Thymus (tissue), 11 donors: ENCODE results near the gene KPNA3. TPM values are rescaled to one million over a fixed set of nuclear protein-coding genes. Genes with fewer than 3 reads are reported as not detected.
"Not testable (repeated sequence)": the region's sequence is repeated elsewhere in the genome, so short reads cannot be mapped to it uniquely, and the experiment has no call there.

Source experiments
- DNase-seq, 9 donors: peaks; one replicate each; pipeline ENCODE4 v3.0.0-alpha.2; 2013; ENCODE audit warnings: low spot score in 9 of 9, low read depth in 6 of 9, missing footprints in 1 of 9
- H3K27ac ChIP-seq, 2 donors: one replicate each; pipeline ENCODE4 v1.5.1; 2013; ENCODE audit warnings: control low read depth in 1 of 2, low read depth in 1 of 2, low read length in 1 of 2, mild to moderate bottlenecking in 1 of 2, moderate library complexity in 1 of 2
- H3K27me3 ChIP-seq, 2 donors: one replicate each; pipeline ENCODE4 v1.5.1; 2013; ENCODE audit warnings: low read length in 1 of 2; ENCODE audit not compliant: control insufficient read depth in 2 of 2, insufficient read depth in 1 of 2
- H3K36me3 ChIP-seq, 2 donors: one replicate each; pipeline ENCODE4 v1.5.1; 2013; ENCODE audit warnings: low read length in 1 of 2, mild to moderate bottlenecking in 1 of 2, moderate library complexity in 1 of 2; ENCODE audit not compliant: control insufficient read depth in 2 of 2, insufficient read depth in 2 of 2
- H3K4me1 ChIP-seq, 2 donors: one replicate each; pipeline ENCODE4 v1.5.1; 2013; ENCODE audit warnings: low read length in 2 of 2; ENCODE audit not compliant: control insufficient read depth in 2 of 2, insufficient read depth in 2 of 2
- H3K4me3 ChIP-seq, 2 donors: one replicate each; pipeline ENCODE4 v1.5.1; 2013; ENCODE audit warnings: low read length in 2 of 2, control low read depth in 1 of 2, mild to moderate bottlenecking in 1 of 2
- H3K9me3 ChIP-seq, 2 donors: one replicate each; pipeline ENCODE4 v1.5.1; 2013; ENCODE audit warnings: low read length in 1 of 2, mild to moderate bottlenecking in 1 of 2; ENCODE audit not compliant: control insufficient read depth in 2 of 2, insufficient read depth in 1 of 2
- WGBS: extraction: QIAGEN DNeasy Blood & Tissue Kit; methylation state at CpG from one replicate; pipeline ENCODE4 v1.1.7; 2013; 5-methylcytosine and 5-hydroxymethylcytosine counted together
- polyA plus RNA-seq: library from polyadenylated mRNA; stranded (reverse); fragments of 200-250 nt; gene quantifications from one replicate; pipeline ENCODE4 v1.2.3, GENCODE V29; 2013
- total RNA-seq: library from RNA; stranded (reverse); fragments of 120-200 nt; gene quantifications from one replicate; pipeline ENCODE4 v1.2.4, GENCODE V29; 2013
- donor health status: healthy.

Gene KPNA3
- total and polyA plus RNA-seq, 2 donors, result 17.5 to 26.2 TPM

DNA sequence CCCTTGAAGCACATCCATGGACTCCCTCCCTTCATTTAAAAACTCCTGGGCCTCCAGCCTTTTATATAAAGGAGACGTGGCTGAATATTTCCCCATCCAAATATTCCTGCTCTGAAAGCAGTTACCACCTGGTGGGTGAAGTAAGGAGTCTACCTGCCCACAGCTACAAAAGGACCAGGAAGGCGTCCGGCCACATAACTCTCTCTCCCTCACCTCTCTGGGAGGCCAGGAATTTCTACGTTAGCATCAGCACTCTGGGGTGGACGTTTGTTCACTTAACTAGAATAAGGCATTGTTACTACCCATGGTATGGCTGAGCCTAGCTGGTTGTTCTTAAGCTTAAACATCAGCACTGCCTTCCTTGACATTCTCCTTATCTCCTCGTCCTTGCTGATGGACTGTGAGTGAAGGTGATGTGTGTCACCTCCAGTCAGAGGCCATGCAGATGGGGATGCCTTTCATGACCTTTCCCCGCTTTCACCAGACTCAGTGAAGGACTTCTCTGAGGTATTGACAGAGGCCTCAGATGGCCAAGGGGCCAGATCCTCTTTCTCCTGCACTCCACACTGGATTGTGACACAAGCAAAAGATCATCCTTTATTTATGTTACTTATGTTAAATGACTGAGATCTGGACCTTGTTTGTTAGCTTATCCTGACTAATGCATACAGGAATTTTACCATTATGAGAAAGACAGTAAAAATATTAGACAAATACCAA is 22.2 kb upstream of the KPNA3 start:
- no peaks in the 10 kb centered on the region for H3K36me3 ChIP-seq
- no peaks in the 10 kb centered on the region for H3K27me3 ChIP-seq
- no peaks in the 10 kb centered on the region for H3K9me3 ChIP-seq
- DNase-seq, result no peak
- no peaks in the 10 kb centered on the region for H3K4me1 ChIP-seq
- 94% methylated on average over 7 of the region's 7 CpGs for WGBS
- no peak overlapping the region for H3K27ac ChIP-seq
- H3K4me3 ChIP-seq, result no peak overlapping the region

DNA sequence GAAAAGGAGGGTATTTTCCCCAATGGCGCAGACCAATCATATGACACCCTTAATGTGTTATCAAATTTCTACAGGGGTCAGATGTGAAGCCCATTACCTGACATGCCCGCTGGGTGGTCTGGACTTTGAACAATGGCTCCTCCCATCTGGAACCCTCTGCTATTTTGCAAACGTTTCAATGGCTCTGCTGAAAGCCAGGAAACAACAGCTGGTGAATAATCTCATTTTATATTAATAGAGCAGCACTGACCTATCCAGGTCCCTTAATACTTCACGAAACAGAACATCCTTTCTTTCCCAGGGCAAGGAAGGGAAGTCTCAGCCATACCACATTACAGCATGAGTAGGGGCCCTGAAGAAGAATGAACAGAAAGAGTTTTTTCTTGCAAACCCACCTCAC is 20.3 kb upstream of the KPNA3 start:
- Histone ChIP-seq H3K27me3 (no peaks in the 10 kb centered on the region), H3K9me3 (no peaks in the 10 kb centered on the region), H3K4me3 (no peak overlapping the region), H3K36me3 (no peaks in the 10 kb centered on the region), H3K4me1 (no peaks in the 10 kb centered on the region), H3K27ac (no peak overlapping the region)
- no peak for DNase-seq
- WGBS, result 94% methylated on average over 4 of the region's 4 CpGs

DNA sequence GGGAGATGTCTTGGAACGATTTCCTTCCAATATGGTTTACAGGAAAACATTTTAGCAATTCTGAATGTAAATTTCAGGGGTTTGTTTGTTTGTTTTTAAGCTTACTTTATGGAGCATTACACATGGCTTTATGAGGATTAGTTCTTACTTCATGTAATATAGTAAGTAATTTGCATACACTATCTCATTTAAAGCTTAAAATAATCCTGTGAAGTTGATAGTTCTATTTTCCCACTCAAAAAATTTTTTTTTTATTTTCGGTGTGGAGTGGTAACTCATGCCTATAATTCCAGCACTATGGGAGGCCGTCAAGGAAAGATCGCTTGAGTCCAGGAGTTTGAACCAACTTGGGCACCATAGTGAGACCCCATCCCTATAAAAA is 19.0 kb upstream of the KPNA3 start:
- Histone ChIP-seq H3K36me3 (no peaks in the 10 kb centered on the region), H3K4me1 (no peaks in the 10 kb centered on the region), H3K27ac (no peak overlapping the region), H3K27me3 (no peaks in the 10 kb centered on the region), H3K4me3 (no peak overlapping the region), H3K9me3 (no peaks in the 10 kb centered on the region)
- no peak for DNase-seq
- 96% methylated on average over 4 of the region's 4 CpGs for WGBS

DNA sequence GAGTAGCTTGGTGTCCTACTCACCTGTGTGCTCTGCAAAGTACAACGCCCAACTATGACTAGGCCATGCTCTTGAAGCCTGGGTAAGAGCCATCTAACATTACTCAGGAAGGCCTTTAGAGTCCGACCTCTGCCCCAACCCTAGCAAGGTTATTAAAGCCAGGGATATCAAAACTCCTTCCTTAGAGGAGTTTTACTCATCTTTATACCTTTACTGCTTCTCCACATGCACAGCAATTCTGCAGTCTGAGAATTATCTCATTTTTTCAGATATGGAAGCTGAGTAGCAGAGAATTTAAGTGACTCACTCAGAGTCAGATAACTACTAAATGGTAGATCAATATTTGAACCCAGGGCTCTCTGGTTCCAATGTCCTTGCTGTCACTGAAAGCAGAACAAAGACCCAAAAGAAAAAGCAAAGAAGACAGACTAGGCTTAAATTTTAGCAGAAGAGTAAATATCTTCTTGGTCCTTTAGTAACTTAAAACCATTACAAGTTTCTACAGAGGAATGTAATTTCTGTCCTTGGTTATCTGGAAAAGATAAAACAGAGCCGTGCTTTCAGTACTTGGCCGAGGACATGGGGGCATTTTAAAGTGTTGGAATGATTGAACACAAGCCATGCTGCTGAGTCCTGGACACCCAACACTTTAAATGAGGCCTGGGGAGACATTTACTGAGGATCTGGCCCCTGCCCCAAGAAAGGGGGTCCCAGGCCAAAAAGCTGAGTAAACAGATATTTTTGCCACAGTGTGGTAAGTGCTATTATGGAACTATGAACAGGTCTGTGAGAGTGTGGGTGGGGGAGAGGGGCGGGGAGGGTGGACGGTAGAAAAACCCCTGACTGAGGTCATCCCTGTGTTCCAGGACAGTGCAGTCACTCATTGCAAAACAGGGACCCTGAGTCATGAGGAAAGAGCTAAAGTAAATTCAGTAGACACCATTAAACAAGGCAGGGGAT is 18.4 kb upstream of the KPNA3 start:
- H3K4me3 ChIP-seq, result no peak overlapping the region
- DNase-seq, result no peak
- WGBS, result 96% methylated on average over 6 of the region's 6 CpGs
- no peak overlapping the region for H3K27ac ChIP-seq
- no peaks in the 10 kb centered on the region for H3K9me3 ChIP-seq
- no peaks in the 10 kb centered on the region for H3K4me1 ChIP-seq
- H3K36me3 ChIP-seq, result no peaks in the 10 kb centered on the region
- H3K27me3 ChIP-seq, result no peaks in the 10 kb centered on the region

DNA sequence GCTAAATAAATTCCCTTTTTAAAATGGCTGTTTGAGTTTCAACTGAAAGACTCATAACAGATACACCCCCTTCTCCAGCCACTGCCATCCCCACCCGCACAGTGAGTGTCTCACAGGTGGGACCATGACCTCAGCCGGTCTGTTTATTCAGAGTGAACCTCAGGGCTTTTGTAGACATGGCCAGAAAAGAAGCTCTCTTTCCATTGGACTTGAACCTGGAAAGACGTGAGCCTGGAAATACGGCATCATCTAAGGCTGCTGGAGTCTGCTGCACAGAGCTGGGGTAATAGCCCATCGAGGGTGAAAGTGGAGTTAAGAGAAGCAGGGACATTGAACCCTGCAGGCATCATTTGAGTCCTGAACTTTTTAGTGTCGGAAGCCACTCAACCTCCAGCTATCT is 15.2 kb upstream of the KPNA3 start:
- Histone ChIP-seq H3K9me3 (no peaks in the 10 kb centered on the region), H3K4me1 (no peaks in the 10 kb centered on the region), H3K27ac (no peak overlapping the region), H3K36me3 (no peaks in the 10 kb centered on the region), H3K27me3 (no peaks in the 10 kb centered on the region), H3K4me3 (no peak overlapping the region)
- 79% methylated on average over 6 of the region's 6 CpGs for WGBS
- no peak for DNase-seq

DNA sequence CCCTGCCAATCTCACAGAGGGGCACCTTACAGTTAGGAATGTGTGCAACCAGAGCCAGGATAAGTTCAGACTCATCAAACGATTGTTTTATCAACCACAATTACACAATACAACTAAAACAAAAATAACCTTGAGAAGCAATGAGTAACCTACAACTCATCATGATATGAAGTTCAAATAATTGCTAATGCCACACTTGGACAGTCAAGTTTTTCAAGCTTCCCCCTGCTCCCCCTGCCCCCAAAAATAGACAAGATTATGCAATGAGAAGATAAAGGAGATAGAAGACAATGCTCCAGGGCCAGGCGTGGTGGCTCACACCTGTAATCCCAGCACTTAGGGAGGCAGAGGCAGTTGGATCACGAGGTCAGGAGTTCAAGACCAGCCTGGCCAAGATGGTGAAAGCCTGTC is 13.6 kb upstream of the KPNA3 start:
- Histone ChIP-seq H3K9me3 (no peaks in the 10 kb centered on the region), H3K4me3 (no peak overlapping the region), H3K4me1 (no peaks in the 10 kb centered on the region), H3K36me3 (no peaks in the 10 kb centered on the region), H3K27ac (no peak overlapping the region), H3K27me3 (no peaks in the 10 kb centered on the region)
- DNase-seq, result no peak
- 77% methylated on average over 3 of the region's 3 CpGs for WGBS

DNA sequence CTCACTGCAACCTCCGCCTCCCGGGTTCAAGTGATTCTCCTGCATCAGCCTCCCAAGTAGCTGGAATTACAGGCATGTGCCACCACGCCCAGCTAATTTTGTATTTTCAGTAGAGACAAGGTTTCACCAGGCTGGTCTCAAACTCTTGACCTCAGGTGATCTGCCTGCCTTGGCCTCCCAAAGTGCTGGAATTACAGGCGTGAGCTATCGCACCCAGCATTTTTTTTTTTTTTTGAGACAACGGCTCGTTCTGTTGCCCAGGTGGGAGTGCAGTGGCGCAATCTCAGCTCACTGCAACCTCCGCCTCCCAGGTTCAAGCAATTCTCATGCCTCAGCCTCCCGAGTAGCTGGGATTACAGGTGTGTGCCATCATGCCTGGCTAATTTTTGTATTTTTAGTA is 10.6 kb upstream of the KPNA3 start:
- not testable (repeated sequence) for H3K36me3 ChIP-seq, H3K27ac ChIP-seq, H3K4me1 ChIP-seq, H3K4me3 ChIP-seq, H3K27me3 ChIP-seq, H3K9me3 ChIP-seq, DNase-seq
- WGBS, result 97% methylated on average over 10 of the region's 10 CpGs

DNA sequence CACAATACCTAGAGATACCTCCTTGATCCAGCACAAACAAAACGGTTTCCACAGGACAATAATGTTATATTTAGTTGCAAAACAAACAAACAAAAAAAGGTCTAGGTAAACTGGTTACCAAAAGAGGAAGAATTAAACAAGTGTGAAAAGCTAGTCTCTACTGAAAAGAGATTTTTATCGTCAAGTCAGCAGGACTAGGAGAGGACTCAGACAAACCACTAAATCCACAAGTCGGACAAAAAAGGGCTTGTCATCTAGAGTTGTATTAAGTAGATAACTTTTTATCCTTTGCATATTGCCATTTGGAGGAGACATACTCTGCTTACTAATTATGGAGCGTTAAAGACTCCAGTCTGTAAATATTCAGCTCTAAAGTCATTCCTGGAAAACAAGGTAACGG is 9.9 kb upstream of the KPNA3 start:
- Histone ChIP-seq H3K27me3 (no peaks in the 10 kb centered on the region), H3K4me1 (no peaks in the 10 kb centered on the region), H3K4me3 (no peak overlapping the region), H3K36me3 (no peaks in the 10 kb centered on the region), H3K27ac (no peak overlapping the region), H3K9me3 (no peaks in the 10 kb centered on the region)
- DNase-seq, result no peak
- 76% methylated on average over 5 of the region's 5 CpGs for WGBS
